HG02970 (cell line): ENCODE data around the gene XRCC4.
"Not testable (repeated sequence)": the region's sequence is repeated elsewhere in the genome, so short reads cannot be mapped to it uniquely, and the experiment has no call there.

Experiments
- ATAC-seq: cut with Tn5 transposase; IDR thresholded peaks from one replicate; pipeline ENCODE4 v1.9.1; 2021; ENCODE audit warnings: mild to moderate bottlenecking, moderate library complexity, moderate number of reproducible peaks; ENCODE audit not compliant: unreplicated experiment, low FRiP score

Gene XRCC4

DNA sequence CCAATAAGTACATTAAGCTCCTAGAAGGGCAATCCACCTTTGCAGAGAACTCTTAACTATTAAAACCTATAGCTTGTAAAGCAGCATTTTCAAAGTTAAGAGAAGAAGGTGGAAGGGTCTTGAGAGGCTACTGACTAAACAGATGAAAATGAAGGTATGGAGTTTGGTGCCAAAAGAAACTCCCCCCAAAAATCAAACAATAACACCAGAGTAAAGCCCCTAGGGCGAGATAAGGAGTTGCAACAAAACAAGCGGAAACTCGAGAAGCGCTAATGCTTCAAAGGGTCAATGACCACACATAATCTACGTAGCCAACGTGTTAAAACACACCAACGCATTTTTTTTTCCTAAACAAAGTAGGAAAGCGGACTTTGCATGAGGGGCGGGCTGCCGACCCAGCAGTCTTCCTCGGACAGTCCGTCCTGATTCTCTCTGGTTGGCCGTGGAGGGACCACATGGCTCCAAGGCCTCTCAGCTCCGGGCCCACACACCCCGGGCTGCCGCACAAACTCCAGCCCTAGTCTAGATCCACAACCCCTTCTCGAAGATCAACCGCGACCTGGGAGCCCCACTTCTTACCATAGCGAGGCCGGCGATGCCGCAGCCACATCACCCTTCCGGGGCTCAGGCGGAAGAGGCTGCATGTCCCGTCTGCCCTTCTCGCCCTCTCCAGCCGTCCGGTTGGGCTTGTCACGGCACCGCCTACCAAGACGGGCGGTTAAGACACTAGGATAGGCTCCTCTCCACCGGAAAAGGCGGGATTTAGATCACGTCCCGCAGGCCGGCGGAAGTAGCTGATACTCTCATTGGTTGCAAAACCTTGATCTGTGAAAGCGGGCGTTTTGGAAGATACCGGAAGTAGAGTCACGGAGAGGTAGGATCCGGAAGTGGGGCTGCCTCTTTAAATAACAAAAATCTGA lies at the start of gene XRCC4, which contains the start of gene TMEM167A:
Gene XRCC4 (plus strand): TSS at position 806 of the 920 bp plus-strand sequence. CDS start 27,373 bp downstream, outside the sequence.
Gene TMEM167A (minus strand): TSS at position 653 of the 920 bp plus-strand sequence. CDS start 71 bp downstream, at position 582.
- peak; percentile 98 for ATAC-seq

DNA sequence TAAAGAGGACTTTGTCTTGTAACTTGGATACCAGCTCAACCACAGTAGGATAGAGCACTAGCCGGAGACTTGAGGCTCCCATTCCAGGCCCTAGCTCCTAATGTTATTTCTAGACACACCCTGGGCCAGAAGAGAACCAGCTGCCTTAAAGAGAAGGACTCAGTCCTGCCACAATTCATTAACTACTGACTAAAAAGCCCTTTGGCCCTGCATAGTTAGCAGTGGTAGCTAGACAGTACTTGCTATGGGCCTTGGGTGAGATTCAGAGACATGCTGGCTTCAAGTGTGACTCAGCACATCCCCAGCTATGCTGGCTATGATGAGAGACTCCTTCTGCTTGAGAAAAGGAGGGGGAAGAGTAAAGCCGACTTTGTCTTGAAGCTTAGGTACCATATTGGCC lies 47.4 kb upstream of the XRCC4 start:
- no peak for ATAC-seq

DNA sequence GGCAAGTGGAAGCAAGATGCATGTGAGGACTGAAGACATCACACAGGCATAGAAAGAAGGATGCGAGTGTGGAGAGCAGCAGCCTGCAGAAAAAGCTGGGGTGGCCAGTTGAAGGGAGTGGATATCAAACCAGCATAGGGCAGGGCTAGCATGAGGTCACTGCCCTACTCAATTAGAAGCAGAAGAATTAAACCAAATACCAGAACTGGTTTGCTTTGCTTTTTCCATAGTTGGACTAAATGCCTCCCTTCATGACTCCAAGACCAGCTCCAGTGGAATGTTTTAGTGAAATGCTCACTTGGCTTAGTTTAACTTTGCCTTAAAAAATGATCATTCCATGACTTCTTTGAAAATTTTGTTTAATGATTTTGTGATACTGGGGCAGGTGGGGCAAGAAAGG lies 46.0 kb upstream of the XRCC4 start:
- ATAC-seq: no peak

DNA sequence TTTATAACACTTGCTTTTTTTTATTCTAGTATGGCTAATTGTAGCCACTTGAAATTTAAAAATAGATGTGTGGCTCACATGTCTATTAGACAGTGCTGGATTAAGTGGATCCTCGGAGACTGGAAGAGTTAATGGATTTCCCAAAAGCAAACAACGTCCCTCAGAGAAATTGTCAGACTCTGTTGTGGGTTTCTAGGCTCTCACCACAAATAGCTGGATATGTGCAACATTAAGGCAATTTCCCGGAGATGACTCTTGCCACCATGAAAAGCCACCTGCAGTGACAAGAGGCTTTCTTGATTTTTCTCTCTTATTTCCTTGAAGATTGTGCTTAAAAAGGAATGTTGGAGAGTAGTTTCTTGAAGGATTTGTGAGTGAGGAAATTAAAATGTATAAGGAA lies 43.3 kb upstream of the XRCC4 start:
- ATAC-seq: no peak

DNA sequence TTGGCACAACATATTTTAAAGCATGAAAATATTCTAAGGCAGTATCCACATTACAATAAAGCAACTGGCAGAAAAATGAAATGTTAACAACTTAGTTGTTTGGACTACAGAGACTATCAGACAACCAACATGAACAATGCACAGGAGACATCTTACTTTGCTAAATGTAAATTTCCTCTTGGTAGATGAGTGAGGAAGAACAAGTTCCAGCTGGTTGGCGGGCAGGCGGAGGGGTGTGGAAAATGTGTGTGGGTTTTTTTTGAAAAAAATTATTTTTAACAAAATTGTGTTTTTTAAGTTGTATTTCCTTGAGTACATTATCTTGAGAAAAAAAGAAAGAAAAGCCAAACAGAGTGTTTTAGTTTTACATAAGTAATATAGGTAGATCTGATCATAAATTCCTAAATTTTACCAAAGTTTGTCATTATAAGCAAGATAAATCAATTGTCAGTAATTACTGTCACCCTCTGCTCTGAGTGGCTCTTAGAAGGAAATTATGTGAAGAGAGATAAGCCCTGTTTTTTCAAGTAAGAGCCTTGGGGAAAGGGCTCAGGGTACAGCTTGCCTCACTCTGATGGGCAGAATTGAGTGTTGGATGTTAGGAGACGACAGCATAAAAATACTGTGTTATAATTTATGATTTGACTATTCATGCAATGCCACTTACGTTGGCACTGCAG lies 42.7 kb upstream of the XRCC4 start:
- ATAC-seq: no peak

DNA sequence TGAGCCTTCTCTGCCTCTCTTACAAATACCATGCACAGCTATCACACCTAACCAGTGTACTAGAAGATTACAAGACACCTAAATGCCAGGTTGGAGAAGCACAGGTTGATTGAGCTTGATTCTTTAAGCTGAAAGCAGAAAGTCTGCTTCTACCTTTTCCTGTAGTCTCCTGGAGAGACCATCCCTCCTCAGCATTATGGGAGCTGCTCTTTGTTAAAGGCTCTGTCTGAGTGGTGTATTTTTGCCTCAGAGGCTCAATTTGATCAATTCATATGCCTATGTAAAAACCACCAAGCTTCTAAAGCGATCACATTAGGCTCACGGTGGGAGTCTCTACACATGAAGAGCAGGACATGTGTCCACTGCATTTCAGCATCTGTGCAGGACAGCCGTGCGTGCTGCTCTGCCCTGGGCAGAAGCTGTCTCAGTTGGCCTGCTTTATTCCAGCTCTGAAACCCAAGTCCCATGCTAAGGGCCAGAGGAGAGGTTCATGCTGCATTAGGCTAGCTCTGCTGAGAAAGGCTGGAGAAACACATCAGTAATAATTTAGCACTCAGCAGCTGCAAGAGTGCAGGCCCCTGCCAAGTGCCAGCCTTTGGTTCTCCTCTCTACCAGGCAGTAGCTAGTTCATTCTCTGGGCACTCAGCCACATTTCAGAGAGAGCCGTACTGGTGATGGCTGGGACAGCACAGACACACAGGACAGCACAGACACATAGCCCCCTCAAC lies 41.8 kb upstream of the XRCC4 start:
- no peak for ATAC-seq

DNA sequence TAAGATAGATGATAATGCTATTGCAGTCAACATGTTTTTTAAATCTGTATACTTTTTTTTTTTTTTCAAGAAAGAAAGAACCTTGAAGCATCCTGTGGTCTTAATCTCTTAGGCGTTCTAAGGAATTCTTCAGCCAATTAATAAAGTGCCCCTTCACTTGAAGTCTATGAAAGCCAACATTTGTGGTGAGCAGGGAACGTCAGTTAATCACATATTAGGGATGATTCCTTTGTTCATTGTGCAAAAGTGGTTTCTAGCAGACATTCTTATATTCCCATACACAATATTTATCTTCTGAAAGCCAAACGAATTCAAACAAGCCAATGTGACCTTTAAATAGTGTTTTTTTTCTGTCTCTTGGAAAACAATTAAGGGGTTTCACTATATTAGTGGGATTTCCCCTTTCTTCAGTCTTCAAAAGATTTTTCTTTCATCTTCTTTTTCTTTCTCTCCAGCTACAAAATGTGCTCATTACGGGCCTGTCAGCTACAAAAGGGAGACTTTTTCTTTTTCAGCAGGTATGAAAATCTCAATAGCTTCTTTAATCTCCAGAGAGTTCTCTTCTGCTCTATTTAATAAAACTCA lies 40.3 kb upstream of the XRCC4 start:
- no peak for ATAC-seq

DNA sequence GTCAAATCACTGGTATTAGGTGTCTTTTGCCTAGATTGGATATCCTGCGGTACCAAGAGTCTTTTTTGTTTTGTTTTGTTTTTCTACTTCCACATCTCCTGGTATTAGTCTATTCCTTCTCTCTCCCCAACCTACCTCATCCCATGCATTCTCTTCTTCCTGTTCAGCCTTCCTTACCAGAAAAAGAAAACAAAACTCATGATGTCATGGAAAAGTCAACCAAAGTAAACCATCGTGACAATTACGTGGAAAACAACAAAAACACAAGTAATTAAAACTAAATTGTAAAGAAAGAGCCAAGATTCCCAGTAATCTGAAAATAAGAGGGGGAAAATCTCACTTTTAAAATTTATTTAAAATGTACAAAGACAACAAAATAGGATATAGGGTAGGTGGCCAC lies 38.4 kb upstream of the XRCC4 start:
- ATAC-seq: no peak

DNA sequence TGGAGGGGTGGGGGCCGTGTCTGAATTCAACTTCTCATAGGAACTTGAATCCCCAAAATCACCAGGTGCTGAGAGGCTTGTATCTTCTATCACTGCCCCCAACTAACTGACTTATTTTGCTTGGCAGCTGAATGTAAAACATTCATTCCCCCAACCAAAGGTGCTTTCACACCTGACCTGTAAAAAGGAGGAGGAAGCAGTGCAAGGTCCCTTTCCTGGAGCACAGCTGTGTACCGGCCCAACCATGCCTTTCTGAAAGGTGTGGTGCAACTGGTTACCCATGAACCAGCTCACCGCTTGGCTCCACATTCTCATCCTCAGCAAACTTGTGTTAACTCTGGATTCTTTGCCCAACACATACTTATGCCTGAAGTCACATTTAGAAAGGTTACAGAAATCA lies 34.8 kb upstream of the XRCC4 start:
- ATAC-seq: no peak

DNA sequence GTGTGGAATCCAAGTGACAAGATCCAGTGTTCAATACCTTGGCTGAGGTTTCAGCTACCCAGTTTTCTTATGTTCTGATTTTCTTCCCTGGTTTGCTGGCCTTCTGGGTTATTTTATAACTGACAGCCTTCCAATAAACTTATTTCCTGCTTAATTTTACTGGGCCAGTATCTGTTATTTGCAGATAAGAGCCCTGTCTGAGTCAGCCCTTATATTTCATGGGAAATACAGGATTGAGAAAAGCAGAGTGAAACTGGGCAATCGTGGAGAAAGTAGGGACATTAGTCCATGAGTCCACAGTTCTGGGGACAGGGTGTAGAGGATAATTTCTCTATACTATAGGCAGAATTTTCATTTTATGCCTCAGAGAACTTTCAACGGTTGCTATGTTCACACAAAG lies 32.4 kb upstream of the XRCC4 start:
- no peak for ATAC-seq

DNA sequence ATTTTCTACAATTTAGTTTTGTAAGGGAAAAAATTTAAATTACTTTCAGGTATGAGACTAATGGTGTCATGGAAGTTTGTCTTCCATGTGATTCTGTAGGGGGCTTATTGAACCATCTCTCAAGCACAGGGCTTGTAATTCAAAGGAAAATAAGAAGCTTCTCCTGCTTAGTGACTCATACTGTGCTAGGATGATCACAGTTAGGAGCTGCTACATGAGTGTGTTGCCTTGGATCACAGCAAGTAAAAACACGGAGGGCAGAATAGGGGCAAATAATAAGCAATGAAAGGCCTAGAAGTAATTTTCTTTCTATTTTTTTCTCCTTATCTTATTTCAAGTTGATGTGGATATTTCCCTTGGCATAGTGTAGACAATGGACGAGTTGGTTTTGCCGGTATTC lies 29.1 kb upstream of the XRCC4 start:
- no peak for ATAC-seq

DNA sequence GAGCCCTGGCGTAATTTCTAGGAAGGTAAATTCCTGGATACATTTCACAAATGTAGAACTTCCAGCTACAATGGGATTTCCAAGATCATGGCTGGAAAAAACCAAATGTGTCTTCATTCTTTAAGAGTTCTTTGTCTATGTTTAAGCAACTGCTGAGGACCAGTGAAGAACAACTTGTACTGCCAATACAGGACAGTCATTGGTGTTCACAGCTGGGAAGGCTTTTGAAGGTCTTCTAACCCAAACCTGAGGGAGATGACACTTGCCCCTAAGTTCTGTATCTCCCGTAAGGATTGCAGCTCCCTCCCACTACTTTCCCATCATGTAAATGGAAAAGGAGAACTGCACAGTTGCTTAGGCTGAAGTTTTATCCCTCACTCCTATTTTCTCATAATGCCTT lies 28.5 kb upstream of the XRCC4 start:
- no peak for ATAC-seq

DNA sequence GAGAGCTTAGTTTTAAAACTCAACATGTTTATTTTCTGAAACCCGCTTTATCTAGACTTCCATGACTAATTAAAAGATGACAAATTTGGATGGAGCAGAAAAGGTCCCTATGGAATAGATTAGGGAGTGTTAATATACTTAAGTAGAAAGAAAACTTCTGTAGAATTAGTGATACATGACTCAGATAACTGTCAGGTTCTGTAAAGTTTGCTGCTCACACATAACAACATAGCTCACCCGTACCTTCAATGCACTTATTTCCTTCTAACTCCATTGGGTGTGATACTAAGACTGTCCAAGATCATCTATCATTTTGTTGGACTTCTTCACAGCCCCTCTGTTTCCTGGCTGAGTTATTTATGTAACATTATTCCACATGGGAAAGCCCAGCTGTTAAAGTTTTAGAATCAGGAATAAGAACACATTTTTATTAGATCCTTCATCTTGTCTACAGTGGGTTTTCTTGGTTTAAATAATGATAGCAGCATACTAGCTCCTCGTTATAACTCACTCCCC lies 27.9 kb upstream of the XRCC4 start:
- ATAC-seq: no peak

DNA sequence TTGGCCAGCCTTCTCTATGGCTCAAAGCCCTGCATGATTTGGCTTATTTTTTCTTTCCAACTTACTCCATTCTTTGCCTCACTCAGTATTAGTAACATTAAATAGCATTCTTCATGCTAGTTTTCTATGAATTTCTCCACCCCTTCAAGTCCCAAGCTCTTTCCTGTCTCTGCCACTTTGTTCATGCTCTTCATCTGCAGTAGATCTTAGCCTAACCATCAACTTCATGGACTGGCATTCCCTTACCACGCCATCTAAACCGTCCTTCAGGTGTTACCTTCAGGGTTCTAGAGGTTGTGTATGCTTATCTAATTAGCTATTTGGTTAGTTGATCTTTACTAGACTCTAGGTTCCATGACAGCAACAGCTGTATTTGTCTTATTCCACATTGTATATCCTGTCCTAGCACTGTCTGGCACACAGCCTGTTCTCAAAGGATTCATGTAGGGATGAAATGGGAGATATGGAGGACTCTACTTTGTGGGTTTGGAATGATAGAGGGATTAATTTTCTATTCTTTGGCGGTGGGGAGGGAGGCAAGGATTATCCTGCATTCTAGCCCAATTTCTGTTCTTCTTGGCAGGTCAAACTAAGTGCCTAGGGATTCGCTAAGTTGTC lies 26.5 kb upstream of the XRCC4 start:
- no peak for ATAC-seq

DNA sequence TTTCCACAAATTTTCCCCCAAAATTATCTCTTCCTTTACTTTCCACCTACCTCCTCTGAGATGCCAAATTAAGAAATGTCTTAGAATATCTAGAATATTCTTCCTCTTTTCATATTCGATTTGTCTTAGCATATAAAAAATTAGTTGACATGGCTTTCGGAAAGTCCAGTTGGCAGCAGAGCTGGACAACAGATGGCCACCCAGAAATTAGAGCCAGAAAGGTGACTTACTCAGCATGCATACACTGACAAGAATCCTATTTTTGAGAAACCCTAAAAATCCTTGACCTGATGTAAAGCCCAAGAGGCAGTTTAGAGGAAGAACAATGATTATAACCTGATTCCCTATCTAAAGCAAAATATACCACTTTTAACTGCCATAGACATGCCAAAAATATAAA lies 22.2 kb upstream of the XRCC4 start:
- ATAC-seq: no peak

DNA sequence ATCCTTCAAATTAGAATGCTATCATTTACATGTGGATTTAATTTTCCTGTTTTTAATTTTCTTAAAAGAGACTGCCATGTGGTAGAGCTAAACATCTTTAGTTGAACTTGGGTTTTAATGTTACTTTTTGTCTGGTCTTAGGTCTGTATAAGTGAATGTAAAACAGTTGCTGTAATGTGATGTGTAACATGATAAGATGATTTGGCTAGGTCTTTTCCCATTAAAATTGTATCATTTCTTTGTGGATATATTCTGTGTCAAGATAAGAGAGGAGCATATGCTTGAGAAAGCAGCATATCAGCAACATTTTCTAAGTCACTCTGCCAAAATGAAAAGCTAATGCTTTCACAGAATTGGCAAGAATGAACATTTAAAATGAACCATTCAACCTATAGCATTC lies 18.6 kb upstream of the XRCC4 start:
- no peak for ATAC-seq

DNA sequence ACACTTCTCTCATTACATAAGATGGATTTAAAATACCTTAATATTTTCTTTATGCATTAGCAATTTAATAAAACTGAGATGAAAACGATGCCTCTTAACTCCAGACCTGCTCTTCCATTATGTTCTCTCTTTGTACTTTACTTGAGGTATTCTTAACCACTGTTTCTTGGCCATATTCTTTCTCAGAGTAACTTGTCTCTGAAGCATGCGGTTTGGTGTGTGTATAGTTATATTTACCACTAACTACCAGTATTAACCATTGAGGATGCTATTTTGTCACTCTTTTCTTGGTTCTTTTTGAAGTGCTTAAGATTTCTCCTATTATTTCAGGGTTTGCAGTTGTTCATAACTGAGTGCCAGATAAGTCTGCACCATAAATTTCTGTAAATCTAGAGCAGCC lies 18.0 kb upstream of the XRCC4 start:
- no peak for ATAC-seq

DNA sequence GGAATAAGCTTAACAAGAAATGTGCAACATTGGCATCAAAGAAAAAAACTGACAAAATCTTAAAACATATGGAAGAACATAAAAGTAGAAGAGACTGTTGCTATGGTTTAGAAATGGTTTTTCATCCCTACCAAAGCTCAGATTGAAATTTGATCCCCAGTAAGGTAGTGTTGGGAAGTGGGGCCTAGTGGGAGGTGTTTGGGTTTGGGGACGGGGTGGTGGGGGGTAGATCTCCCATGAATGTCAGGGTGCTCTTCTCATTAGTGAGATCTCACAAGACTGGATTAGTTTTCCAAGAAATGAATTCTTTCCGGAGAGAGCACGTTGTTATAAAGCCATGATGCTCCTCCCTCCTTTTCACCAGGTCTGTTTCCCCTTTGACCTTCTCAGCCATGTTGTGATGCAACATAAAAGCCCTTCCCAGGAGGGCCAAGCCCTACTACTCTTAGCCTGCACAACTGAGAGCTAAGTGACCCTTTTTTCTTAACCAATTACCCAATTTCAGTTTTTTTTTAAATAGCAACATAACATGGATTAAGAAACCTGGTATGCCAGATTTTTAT lies 10.7 kb upstream of the XRCC4 start:
- ATAC-seq: no peak

DNA sequence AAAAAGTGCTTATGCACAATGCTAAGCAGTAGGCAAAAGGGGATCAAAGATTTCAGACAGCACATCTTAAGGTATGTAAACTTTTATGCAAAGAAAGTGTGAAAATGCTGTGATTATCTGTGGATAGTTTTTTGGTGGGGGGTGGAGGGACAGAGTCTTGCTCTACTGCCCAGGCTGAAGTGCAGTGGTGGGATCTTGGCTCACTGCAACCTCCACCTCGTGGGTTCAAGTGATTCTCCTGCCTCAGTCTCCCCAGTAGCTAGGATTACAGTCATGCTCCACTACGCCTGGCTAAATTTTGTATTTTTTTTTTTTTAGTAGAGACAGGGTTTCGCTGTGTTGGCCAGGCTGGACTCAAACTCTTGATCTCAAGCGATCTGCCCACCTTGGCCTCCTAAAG lies 10.0 kb upstream of the XRCC4 start:
- not testable (repeated sequence) for ATAC-seq
